Tibial nerve (tissue), 3 donors: Measurements from ENCODE around the gene FUCA2.

Experiments
- POLR2A ChIP-seq, 2 donors: fragments of 450-650 bp; IDR thresholded peaks; one replicate each; pipeline ENCODE4 v1.6.1; 2017; ENCODE audit warnings: antibody characterized with exemption in 2 of 2, mild to moderate bottlenecking in 2 of 2, moderate library complexity in 2 of 2
- TF ChIP-seq, protein P1 (sequence below), 5 experiments: fragments of 200-600 bp in 3 of 5; fragments of 450-650 bp in 2 of 5; sonication (generic) in 3 of 5; IDR thresholded peaks; one replicate each; pipeline ENCODE4 v1.5.1; 2016 to 2019; ENCODE audit warnings: antibody characterized with exemption in 5 of 5, mild to moderate bottlenecking in 3 of 5, moderate library complexity in 2 of 5

DNA sequence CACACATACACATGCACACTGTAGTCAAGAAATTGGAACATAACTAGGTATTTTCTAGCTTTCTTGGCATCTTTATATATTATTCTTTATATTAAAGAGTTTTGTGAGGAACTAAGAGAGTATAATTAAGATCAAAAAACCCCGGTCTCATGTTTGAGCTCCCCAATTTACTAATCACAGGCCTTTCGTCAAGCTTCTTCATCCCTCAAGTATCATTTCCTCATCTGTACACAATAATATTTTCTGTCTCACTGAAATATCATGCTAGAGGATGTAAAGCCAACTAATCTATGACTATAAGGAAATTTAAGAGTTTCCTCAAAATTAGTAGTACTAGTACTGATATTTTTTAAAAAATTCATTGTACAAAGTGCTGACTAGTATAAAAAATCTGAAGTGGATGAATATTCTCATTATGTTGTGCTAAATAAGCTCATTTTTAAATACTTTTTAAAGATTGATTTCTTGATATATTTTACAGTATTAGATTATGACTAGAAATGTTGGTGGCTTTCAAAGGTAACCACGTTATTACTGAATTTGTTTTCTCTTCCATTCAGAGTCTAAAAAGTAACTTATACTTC lies 32.9 kb downstream of the FUCA2 start:
- TF ChIP-seq, protein P1, sequence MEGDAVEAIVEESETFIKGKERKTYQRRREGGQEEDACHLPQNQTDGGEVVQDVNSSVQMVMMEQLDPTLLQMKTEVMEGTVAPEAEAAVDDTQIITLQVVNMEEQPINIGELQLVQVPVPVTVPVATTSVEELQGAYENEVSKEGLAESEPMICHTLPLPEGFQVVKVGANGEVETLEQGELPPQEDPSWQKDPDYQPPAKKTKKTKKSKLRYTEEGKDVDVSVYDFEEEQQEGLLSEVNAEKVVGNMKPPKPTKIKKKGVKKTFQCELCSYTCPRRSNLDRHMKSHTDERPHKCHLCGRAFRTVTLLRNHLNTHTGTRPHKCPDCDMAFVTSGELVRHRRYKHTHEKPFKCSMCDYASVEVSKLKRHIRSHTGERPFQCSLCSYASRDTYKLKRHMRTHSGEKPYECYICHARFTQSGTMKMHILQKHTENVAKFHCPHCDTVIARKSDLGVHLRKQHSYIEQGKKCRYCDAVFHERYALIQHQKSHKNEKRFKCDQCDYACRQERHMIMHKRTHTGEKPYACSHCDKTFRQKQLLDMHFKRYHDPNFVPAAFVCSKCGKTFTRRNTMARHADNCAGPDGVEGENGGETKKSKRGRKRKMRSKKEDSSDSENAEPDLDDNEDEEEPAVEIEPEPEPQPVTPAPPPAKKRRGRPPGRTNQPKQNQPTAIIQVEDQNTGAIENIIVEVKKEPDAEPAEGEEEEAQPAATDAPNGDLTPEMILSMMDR (IDR thresholded peaks at IDR 0.05) = no peak
- no peak for TF ChIP-seq POLR2A (IDR thresholded peaks at IDR 0.05)
